Right kidney (tissue), 1 donor: Measurements from ENCODE around the gene MAPK12.
"Not testable (repeated sequence)": the region's sequence is repeated elsewhere in the genome, so short reads cannot be mapped to it uniquely, and the experiment has no call there.

Experiments used
- DNase-seq: peaks from one replicate; pipeline ENCODE4 v3.0.0-alpha.2; 2016

Gene MAPK12

DNA sequence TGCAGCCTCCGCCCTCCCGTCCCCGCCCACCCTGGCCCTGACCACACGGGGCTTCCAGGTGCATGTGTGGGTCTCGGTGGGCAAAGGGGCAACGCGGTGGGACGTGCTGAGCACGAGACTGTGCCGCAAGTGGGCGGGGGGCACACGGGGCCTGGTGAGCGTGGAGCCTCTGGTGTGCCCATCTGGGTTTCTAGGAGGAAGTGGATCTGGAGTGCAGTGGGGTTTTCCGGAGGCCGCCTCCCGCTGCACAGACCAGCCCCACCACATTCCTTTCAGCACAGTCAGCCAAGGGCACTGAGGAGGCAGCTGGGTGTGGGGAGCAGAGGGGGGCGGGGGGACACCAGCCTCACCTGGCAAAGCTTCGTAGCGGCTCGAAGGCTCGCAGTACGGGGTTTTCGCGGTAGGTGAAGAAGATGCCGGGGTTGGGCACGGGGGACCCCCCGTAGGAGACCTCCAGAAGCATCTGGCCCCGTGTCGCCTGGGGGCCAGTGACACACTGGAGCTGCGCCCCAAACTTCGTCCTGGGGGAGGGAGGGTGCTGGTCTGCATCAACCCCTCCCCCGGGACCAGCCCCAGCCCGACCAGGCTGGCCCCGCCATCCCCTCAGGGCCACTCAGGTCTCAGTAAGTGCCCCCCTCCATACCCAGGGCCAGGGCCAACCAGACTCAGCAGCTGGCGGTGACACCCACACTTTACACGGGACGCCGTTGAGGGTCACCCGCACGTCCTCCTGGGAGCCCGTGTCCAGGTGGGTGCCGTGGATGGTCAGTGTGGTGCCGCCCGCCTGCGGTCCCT is 21.1 kb upstream of the MAPK12 start:
- DNase-seq = no peak

DNA sequence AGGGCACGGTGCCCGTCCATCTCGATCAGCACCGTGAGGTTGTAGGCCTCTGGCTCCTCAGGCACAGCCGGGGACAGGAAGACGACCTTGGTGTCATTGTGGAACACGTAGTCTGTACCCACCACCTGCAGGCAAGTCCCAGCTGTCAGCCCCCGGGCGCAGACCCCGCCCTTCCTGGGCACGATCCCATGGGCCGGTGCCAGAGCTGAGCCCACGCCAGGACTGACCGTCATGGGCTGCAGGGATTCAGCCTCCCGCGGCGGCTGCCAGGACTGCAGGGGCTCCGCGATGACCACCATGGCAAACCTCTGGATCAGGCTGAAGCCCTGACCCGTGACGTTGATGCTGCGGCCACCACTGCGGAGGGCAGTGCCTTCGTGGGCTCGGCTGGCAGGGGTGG is 20.5 kb upstream of the MAPK12 start:
- no peak for DNase-seq

DNA sequence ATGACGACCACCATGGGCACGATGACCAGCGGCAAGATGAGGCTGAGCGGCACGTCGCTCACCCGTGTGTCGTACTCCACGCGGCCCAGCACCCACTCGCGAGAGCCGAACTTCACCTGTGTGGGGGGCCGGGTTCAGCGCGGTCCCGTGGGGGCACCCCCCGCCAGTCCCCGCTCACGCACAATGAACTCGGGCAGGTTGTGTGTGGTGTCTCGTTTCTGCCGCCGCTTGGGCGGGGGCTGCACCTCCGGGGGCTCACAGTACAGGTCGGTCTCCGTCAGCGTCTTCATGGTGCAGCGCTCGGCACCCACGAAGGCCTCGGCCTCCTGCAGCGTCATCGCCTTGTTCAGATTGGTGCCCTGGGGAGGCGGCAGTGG is 19.9 kb upstream of the MAPK12 start:
- no peak for DNase-seq

DNA sequence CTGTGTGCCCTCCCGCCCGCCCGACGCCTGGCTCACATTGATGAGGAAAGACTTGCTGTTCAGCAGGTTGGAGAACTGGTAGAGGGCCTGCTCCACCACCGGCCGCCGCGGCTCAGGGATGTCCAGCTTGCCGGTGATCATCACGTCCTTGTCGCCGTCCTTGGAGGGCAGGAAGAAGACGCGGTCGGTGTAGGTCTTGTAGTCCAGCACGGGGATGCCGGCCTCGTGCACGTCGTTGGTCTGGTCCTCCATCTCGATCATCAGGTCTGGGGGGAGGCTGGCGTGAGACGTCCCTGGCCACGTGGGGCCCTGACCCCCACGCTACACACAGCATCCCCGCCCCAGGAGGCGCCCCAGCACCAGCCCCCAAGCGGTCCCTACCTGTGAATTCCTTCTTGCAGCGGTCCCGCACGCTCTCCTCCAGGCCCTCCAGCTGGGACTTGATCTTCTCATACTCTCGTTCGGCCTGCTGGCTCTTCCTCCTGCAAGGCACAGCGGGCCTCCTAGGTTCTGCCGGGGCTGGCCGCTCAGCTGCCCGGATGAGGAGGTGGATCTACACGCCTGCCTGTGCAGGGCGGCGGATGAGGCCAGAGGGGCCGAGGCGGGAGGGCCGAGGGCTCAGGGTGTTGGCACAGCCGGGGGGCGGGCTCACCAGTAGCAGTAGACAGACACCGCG is 19.4 kb upstream of the MAPK12 start:
- DNase-seq = no peak

DNA sequence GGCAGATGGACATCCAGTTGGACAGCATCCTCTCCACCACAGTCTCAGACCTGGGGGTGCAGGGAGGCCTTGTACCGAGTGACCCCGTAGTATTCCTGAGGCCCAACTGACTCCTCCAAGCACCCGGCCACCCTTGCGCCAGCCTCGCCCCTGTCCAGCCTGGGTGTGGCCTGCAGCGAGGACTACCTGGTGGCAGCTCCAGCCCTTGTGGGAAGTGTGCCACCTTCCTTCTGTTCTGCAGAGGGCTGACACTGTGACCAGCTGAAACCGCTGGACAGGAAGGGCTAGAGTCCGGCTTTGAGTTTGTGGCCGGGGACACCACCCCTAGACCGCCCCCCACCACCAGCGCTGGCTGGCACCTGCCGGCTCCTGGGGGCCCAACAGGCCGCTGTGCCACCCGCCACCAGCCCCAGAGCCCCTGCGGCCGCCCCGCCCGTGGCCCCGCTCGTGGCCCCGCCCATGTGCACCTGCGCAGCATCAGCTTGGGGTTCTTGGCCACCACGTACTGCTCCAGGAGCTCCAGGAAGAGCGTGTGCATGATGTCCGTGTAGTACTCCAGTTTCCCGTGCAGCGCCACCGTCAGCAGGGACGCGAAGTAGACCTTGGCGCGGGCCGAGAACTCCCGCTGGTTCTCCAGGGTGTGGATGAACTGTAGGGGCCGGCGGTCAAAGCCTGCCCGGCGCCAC is 18.7 kb upstream of the MAPK12 start:
- no peak for DNase-seq

DNA sequence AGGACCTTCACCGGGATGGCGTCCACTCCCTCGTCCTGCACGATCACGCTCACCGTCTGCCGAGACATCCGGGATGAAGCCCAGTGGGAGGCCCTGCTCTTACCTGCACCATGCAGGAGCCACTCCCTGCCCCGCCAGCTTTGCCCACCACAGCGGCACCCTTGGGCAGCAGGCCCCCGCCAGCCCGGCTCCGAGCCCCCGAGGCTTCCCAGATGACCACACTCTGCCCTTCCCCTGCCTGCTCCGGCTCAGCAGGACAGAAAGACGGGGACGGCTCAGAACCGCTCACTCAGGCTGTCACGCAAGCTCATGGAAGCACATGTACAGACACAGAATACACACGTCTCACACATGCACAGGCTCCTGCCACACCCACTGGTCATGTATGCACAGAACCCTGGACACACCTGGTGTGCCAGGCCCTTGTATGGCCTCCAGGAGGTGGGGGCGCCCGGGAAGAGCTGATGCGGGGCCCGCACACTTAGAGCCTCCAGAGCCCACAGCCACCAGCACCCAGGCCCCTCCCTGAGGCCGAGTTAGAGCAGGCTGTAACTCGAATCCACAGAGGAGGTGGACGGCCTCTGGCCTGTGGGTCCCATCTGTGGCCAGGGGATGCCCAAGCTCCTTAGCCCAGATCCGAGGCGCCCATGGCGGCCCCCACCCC is 17.6 kb upstream of the MAPK12 start:
- no peak for DNase-seq

DNA sequence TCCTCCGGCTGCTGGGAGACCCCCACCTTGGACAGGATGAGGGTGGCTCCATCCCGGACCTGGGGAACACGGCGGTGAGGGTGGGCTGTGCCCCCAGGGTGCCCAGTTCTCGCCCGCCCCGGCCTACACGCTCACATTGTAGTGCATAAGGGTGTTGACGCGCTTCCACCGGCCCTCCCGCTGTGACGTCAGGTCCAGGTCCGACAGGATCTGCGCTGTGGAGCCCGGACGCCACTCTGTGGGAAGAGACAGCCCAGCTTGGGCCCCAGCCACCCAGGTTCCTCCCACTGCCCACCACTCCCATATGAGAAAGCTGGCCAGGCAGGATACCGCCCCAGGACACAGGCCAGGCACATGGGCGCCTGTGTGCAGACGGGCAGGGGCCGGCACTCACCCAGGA is 17.0 kb upstream of the MAPK12 start:
- no peak for DNase-seq

DNA sequence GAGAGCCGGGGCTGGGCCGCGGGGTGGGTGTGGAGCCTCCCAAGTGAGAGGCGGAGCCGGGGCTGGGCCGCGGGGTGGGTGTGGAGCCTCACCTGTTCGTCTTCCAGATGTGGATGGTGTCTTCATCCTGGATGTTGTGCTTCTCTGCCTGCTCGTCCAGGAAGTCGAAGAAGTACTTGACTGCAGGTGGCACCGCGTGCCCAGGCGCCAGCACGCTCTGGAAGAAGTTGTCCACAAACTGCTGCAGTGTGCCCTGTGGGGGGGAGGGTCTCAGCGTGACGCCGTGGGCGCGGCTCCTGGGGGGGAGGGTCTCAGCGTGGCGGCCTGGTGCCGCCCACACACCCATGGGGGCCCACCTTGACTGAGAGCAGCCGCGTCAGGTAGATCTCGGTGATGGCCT is 16.3 kb upstream of the MAPK12 start:
- no peak for DNase-seq

DNA sequence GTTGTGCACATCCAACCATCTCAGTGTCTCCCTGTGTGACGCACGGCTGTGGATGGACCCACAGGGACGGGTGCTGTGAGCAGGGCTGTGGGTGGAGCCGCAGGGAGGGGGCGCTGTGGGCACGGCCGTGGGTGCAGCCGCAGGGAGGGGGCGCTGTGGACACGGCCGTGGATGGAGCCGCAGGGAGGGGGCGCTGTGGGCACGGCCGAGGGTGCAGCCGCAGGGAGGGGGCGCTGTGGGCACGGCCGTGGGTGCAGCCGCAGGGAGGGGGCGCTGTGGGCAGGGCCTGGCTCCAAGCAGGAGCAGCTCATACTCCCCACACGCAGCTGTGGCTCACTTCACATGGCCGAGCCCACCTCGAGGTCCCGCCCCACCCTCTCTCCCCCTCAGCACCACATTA is 14.7 kb upstream of the MAPK12 start:
- DNase-seq = no peak

DNA sequence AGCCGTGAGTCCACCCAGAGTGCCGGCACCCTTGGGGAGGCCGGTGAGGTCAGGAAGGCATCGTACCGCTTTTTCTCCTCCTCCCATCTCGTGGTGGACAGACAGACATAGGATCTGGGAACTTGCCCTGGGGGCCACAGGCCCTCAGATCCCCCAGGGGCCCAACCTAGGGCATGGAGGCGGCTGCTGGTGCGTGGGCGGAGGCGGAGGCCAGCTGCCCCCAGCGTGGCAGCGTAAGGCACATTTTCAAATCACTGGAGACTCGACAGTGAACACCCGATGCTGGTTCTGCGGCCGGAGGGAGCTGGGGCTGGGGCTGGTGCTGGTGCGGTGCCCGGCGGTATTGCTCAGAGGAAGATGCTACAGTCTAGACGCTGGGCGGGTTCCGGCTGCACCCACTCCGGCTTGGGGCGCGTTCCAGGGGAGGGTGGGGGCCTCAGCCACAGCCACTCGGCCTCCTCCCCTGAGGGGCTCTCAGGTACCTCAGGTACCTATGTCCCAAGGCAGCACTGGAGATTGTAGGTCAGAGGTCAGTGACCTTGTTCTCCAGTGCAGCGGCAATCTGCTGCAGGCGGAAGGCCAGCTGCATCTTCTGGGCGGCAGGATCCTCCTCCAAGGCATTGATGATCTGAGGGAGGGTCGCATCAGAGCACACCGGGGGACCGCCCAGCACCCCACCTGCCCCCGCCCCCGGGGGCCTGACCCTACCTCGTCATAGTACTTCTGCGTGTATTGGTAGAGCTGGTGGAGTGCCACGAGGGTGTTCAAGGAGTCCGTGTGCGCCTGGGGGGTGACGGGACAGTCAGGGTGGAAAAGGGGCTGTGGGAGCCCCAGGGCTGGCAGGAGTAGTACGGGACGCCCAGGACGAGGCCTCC is 13.9 kb upstream of the MAPK12 start:
- no peak for DNase-seq

DNA sequence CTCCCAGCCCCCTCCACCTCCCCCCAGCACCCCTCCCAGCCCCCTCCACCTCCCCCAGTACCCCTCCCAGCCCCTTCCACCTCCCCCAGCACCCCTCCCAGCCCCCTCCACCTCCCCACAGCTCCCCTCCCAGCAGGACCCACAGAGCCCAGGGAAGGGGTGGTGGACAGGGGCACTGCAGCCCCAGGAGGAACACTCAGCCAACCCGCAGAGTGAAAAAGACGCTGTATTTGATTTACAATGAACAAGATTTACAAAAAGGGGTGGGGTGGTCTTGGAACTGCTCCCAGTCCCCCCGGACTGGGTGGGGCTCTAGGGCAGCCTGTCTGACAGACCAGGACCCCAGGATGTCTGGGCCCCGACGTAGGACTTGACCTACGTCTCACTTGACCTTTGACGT is 13.3 kb upstream of the MAPK12 start:
- DNase-seq = no peak

DNA sequence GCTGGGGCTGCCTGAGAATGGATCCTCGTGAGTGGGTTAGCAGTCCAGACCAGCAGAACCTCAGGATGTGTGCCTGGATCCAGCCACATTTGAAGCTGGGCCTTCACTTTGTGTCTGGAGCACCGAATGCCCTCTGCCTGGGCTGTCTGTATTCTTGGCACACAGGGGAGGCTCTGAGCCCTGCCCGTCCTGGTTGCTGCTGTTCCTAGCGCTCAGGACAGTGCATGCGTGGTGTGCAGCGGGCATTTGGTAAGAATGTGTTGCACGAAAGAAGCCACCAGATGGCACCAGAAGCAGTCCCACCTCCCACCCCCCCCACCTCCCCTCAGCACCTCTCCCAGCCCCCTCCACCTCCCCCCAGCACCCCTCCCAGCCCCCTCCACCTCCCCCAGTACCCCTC is 12.8 kb upstream of the MAPK12 start:
- no peak for DNase-seq

DNA sequence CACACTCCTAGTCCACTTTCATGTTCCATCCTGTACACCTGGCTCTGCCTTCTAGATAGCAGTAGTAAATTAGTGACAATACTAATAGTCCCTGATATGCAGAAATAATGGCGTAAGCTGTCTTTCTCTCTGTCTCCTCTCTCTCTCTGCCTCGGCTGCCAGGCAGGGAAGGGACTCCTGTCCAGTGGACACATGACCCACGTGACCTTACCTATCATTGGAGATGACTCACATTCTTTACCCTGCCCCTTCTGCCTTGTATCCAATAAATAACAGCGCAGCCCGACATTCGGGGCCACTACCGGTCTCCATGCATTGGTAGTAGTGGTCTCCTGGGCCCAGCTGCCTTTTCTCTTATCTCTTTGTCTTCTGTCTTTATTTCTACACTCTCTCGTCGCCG is 12.3 kb upstream of the MAPK12 start:
- DNase-seq = not testable (repeated sequence)

DNA sequence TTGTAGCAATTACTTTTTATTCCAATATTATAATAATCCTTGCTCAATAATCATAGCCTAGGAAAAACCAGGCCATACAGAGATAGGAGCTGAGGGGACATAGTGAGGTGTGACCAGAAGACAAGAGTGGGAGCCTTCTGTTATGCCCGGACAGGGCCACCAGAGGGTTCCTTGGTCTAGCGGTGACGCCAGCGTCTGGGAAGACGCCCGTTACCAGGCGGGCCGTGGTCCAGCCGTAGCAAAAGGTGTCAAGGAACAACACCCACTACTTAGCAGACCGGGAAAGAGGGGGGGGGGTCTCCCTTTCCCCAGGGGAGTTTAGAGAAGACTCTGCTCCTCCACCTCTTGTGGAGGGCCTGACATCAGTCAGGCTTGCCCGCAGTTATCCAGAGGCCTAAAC is 11.9 kb upstream of the MAPK12 start:
- not testable (repeated sequence) for DNase-seq

DNA sequence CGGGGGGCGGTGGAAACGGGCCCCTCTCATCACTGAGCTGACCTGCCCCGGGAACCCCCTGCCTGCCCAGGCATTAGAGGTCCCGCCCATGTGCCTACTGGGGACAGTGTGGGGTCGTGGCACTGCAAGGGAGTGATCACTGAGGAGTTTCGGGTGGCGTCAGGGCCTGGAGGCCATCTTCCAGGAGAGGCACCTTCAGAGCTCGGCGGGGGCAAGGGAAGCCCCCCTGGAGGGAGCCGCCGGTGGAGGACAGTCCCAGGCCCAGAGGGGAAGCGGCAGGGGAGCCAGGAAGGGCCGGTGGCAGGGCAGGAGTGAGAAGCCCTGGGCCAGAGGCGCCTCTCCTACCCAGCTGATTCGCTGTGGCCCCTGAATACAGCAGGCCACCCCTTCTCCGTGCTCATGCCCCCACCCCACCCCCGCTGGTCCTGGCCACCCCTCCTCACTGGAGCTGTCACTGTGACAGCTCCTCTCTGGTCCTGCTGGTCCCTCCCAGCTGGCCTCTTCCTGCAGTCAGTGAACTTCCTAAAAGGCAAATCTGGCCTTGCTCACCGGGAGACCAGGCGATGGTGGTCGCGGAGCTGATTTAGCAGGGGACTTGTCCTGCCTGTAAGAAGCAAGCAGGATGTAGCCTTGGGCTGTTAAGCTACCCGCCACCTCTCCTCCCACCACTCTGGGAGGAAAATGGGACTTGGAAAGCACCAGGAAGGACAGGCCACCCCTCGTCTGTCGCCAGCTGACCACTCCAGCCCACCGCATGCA is 10.7 kb upstream of the MAPK12 start:
- DNase-seq = no peak

DNA sequence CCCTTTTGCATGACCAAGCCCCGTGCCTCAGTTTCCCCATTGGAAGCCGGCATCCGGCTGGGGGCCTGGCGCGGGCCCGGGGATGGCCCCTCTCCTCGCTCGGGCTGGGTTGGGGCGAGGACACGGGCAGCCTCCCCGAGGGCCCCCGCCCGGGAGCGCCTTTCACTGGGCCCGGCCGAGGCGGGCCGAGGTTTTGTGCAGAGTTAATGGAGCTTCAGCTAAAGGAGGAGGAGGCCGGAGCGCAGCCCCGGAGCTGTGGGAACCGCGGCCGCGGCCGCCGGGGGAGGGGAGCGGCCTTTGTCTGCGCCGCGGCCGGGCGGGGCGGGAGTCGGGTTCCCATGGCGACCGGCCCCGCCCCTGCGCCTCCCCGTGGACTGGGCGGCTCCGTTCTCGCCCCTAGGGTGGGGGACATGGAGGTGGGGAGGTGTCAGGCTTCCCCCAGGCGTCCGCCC is 10.1 kb upstream of the MAPK12 start:
- DNase-seq = peak; percentile 73

DNA sequence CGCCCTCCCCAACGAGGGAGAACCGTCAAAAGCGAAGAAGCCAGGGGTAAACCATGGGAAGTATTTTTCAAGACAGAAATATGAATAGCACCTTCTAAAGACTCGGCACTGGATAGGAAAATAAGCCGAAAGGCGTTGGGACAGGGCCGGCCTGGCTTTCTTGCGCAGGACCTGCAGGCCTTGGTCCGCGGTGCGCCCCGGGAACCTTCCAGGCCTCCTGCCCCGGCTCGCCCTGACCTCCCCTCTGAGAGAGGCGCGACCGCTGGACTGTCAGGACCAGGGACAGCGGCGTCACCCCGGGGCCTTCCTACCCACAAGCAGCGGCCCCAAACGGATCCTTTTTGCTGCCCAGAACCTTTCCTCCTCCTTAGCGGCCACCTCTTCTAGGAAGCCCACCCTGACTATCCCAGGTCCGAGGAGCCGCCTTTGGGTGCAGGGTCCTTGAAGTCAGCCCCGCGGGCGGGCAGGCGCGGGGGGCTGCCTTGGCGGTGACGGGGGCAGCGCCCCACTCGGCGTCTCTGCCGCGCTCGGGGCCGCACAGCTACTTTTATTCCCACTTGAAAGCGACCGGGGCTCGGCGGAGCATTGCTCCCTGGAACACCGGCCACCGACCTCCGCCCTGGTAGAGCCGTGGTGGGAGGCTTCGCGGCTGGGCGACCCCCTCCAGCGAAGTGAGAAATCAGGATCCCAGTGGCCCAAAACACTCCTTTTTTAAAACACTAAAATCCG is 9.3 kb upstream of the MAPK12 start:
- DNase-seq = peak; percentile 80

DNA sequence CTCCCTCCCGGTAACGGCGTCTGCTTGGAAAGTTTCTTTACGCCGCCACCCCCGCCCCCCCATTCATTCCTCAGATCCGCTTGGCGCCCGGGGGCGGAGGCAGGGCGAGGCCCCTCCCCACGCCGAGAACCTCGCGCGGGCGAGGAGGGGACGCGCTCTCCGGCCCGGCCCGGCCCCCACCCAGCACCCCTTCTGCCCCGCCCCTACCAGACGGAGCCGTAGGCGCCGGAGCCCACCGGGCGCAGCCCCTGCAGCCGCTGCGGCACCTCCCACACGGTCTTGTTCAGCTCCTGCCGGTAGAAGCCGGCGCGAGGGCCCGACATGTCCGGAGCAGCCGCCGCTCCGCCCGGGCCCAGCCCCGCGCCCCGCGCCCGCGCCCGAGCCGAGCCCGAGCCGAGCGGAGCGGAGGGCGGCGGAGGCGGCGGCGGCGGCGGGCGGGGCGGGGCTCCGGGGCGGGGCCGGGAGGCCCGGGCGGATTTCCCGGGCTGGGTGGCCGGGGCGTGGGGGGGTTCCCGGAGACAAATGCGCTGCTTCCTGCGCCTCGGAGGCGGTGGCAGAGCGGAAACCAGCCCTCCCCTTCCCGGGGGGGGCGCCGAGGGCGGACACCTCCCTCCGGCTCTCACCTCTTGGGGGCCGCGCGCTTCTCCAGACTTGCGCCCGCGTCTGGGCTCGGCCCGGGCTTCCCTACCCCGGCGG is 8.6 kb upstream of the MAPK12 start, which contains the start of gene MAPK11:
MAPK11 (minus strand) TSS at position 411 of the 696 bp plus-strand sequence; CDS start at position 323, 88 bp downstream.
- no peak for DNase-seq

DNA sequence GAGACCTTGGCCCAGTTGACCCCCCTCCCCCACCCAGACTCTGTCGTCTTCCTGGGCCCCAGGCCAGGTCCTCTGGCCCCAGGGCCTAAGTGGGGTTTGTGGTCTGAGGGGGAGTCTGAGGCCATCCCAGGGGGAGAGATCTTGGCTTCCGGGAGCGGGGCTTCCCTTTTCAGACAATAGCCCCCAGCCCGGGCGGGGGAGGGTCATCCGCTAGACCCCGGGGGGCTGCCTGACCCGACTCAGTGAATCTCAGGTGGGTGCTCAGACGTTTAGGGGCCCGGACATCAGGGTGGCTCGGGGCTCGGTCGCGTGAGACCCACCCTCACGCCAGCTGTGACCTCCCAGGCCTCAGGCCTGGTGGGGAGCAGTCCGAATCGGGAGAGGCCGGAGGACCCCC is 8.1 kb upstream of the MAPK12 start:
- DNase-seq = no peak

DNA sequence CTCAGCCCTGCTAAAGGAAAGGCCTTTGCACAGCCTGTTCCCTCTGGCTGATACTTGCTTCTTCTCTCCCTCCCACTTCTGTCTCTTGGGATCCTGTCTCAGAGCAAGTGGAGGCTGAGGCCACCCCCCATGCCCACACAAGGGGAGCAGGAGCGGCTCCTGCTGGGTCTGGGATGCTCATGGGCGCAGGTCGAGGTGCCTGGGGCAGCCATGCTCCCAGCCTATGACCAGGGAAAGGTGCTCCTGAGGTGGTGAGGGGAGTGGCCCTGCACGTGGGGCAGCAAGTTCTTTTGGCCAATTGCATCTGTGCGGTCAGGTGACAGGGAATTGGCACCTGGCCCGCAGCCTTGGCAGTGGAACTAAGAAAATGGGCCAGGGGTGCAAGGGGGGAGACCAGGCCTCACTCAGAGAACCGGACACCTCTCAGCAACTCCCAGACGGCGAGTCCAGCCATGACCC is 7.2 kb upstream of the MAPK12 start:
- DNase-seq = no peak
